ENCODE data around the gene CEP104. TPM values are rescaled to one million over a fixed set of nuclear protein-coding genes. Genes with fewer than 3 reads are reported as not detected.
A peak's percentile ranks its signal among the peaks of the same experiment; 100 is the strongest.

Gene CEP104
- total and polyA plus RNA-seq, 9 of the 15 experiments (the other 6 are each of a cell fraction or from before 2014, with no cell fraction given) = 11.2 to 63.4 (median 42.6) TPM

DNA sequence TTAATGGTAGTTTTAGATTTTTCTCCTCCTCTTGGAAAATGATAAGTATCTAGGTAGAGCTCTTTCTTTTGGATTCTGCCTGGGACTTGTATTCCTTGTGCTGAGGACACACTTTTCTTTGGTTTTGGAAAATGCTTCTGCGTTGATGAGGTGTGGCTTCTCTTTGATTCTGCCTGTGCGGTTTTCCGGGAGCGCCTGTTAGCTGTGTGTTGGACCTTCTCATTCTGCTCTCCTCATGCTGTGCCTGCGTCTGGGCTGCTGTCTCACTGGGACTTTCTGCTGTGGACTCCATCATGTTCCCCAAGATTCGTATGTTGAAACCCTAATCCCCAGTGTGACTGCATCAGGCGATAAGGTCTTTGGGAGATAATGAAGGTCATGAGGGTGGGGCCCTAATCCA is 22.1 kb upstream of the CEP104 start (continued):
- TF ChIP-seq, protein P1, sequence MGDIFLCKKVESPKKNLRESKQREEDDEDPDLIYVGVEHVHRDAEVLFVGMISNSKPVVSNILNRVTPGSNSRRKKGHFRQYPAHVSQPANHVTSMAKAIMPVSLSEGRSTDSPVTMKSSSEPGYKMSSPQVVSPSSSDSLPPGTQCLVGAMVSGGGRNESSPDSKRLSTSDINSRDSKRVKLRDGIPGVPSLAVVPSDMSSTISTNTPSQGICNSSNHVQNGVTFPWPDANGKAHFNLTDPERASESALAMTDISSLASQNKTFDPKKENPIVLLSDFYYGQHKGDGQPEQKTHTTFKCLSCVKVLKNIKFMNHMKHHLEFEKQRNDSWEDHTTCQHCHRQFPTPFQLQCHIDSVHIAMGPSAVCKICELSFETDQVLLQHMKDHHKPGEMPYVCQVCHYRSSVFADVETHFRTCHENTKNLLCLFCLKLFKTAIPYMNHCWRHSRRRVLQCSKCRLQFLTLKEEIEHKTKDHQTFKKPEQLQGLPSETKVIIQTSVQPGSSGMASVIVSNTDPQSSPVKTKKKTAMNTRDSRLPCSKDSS (IDR thresholded peaks at IDR 0.05; ENCODE audit: low read depth, partially characterized antibody) = peak; percentile 62
- TF ChIP-seq SMARCB1 (IDR thresholded peaks at IDR 0.05; ENCODE audit: insufficient read length, low read depth) (no peak), RFX7 (CRISPR knock-in tag; IDR thresholded peaks at IDR 0.05) (no peak), ATF6 (CRISPR knock-in tag; IDR thresholded peaks at IDR 0.05) (no peak), TCF7L2 (IDR thresholded peaks at IDR 0.05; ENCODE audit: low read depth, low read length) (no peak), PML (IDR thresholded peaks at IDR 0.05; ENCODE audit: low read length) (no peak), CHCHD3 (CRISPR knock-in tag; IDR thresholded peaks at IDR 0.05) (no peak), MYBL2 (IDR thresholded peaks at IDR 0.05; ENCODE audit: low read depth) (no peak), MYBL2 (CRISPR knock-in tag; IDR thresholded peaks at IDR 0.05; ENCODE audit: borderline replicate concordance) (no peak), SMARCA5 (IDR thresholded peaks at IDR 0.05) (no peak), RNF2 (IDR thresholded peaks at IDR 0.05) (no peak), ATF1 (CRISPR knock-in tag; IDR thresholded peaks at IDR 0.05) (no peak), ATF1 (tag; IDR thresholded peaks at IDR 0.05) (no peak), CBX2 (IDR thresholded peaks at IDR 0.05; ENCODE audit: insufficient read depth, low read length, poor library complexity, severe bottlenecking) (no peak), NR2F6 (CRISPR knock-in tag; IDR thresholded peaks at IDR 0.05) (no peak), FOXP1 (CRISPR knock-in tag; IDR thresholded peaks at IDR 0.05) (no peak), LARP7 (IDR thresholded peaks at IDR 0.05) (no peak)
- TF ChIP-seq, protein P2, sequence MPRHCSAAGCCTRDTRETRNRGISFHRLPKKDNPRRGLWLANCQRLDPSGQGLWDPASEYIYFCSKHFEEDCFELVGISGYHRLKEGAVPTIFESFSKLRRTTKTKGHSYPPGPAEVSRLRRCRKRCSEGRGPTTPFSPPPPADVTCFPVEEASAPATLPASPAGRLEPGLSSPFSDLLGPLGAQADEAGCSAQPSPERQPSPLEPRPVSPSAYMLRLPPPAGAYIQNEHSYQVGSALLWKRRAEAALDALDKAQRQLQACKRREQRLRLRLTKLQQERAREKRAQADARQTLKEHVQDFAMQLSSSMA (CRISPR knock-in tag; IDR thresholded peaks at IDR 0.05) = no peak
